ENCODE results near the gene RIBC1. TPM values are rescaled to one million over a fixed set of nuclear protein-coding genes. Genes with fewer than 3 reads are reported as not detected.

RIBC1 gene
- polyA plus RNA-seq, 2 of the 4 experiments (the other 2 are of a cell fraction): 0.52 to 0.96 TPM

- 0 out of 3 replicates have a peak, but pooled peaks have one; percentile 9 for TF ChIP-seq CTCF (IDR thresholded peaks at IDR 0.05)
- TF ChIP-seq GATA3 (IDR thresholded peaks at IDR 0.05; ENCODE audit: borderline replicate concordance): no peak
- FAIRE-seq: no peak
- ChIA-PET CTCF (interaction anchor here (1.0 kb wide), 1 partner anchor 9 kb away, joined by 4 read pairs; no protein-coding TSS in a partner anchor), POLR2A (no interaction called here)
- Histone ChIP-seq H3K4me2 (no peak overlapping the region), H3K4me3 (no peak overlapping the region), H3K9me3 (no peaks in the 10 kb centered on the region), H3K27ac (no peak overlapping the region), H3K4me1 (no peaks in the 10 kb centered on the region)
- DNase-seq (ENCODE audit: low read depth in 1 of 2, low spot score in 1 of 2): peak in 1 of 2 experiments; percentile 9
- peak in 1 of 2 experiments; percentile 44; a peak in 3 of 6 replicates for ATAC-seq
These were observed 47.8 kb upstream of the RIBC1 start for GRCh38 chrX:53374923-53375322.

- Histone ChIP-seq H3K27ac (no peak overlapping the region), H3K9me3 (no peaks in the 10 kb centered on the region), H3K4me2 (no peak overlapping the region), H3K4me1 (no peaks in the 10 kb centered on the region), H3K4me3 (no peak overlapping the region)
- FAIRE-seq: no peak
- 90% methylated on average over 5 of the region's 6 CpGs for WGBS (ENCODE audit: missing lambda C conversion rate)
- ATAC-seq: no peak
- CTCF ChIA-PET: interaction anchor here (0.7 to 1.4 kb wide), 2 partner anchors 60 to 64 kb away, joined by 3 to 4 read pairs; no protein-coding TSS in a partner anchor
- TF ChIP-seq CHD4 (IDR thresholded peaks at IDR 0.05; ENCODE audit: borderline replicate concordance) (no peak), POLR2A (IDR thresholded peaks at IDR 0.05; ENCODE audit: low read length) (no peak), HEYL (CRISPR knock-in tag; IDR thresholded peaks at IDR 0.05) (no peak), RNF2 (IDR thresholded peaks at IDR 0.05; ENCODE audit: borderline replicate concordance, low read depth) (no peak), EHF (CRISPR knock-in tag; IDR thresholded peaks at IDR 0.05) (no peak), ATOH8 (CRISPR knock-in tag; IDR thresholded peaks at IDR 0.05; ENCODE audit: low read depth) (no peak), CTCF (IDR thresholded peaks at IDR 0.05) (no peak), HES2 (IDR thresholded peaks at IDR 0.05) (no peak), RAD21 (conservative IDR thresholded peaks at IDR 0.05 in 1 of 2, IDR thresholded peaks at IDR 0.05 in 1 of 2) (no peak), CBX2 (IDR thresholded peaks at IDR 0.05; ENCODE audit: borderline replicate concordance, low read depth) (no peak), ZC3H11A (IDR thresholded peaks at IDR 0.05) (no peak), EHMT2 (IDR thresholded peaks at IDR 0.05; ENCODE audit: low read depth) (no peak), CHD2 (IDR thresholded peaks at IDR 0.05; ENCODE audit: low read length, partially characterized antibody) (no peak), HOXB13 (CRISPR knock-in tag; IDR thresholded peaks at IDR 0.05; ENCODE audit: low read depth) (no peak), MAFK (IDR thresholded peaks at IDR 0.05; ENCODE audit: partially characterized antibody) (no peak), HMGXB4 (CRISPR knock-in tag; IDR thresholded peaks at IDR 0.05; ENCODE audit: borderline replicate concordance) (no peak), JUNB (IDR thresholded peaks at IDR 0.05) (no peak)
- POLR2A ChIA-PET: no interaction called here
- no peak for DNase-seq (ENCODE audit: low read depth in 1 of 2, low spot score in 1 of 2)
These were observed 45.8 kb upstream of the RIBC1 start for GRCh38 chrX:53376888-53377287.

All from A549 (cell line).